Right lobe of liver (tissue), 6 donors: ENCODE data around the gene TNNT3. TPM values are rescaled to one million over a fixed set of nuclear protein-coding genes. Genes with fewer than 3 reads are reported as not detected.

Experiments
- ATAC-seq, 4 donors: fragments of 200-7000 bp; cut with Tn5 transposase; one replicate each; pipeline ENCODE4 v1.9.1; 2020; ENCODE audit warnings: mild to moderate bottlenecking in 4 of 4, moderate library complexity in 4 of 4
- DNase-seq, 3 donors: peaks; one replicate each; pipeline ENCODE4 v3.0.0-alpha.2; 2020
- H3K27ac ChIP-seq, 3 donors: fragments of 200-600 bp; one replicate each; pipeline ENCODE4 v1.8.0; 2022
- H3K27me3 ChIP-seq, 2 donors: fragments of 200-600 bp; one replicate each; pipeline ENCODE4 v1.8.0; 2022
- H3K36me3 ChIP-seq, 4 donors: fragments of 200-600 bp; sonication (generic) in 1 of 4; one replicate each; pipeline versions ENCODE4 v1.5.1 to v1.8.0; 2017 to 2022; ENCODE audit warnings: control low read depth in 1 of 4
- H3K4me1 ChIP-seq, 4 donors: fragments of 200-600 bp; sonication (generic) in 1 of 4; one replicate each; pipeline versions ENCODE4 v1.5.1 to v1.8.0; 2017 to 2022; ENCODE audit warnings: control low read depth in 1 of 4
- H3K4me3 ChIP-seq, 3 donors: fragments of 200-600 bp; one replicate each; pipeline ENCODE4 v1.8.0; 2022
- H3K9me3 ChIP-seq, 4 donors: fragments of 200-600 bp; sonication (generic) in 1 of 4; one replicate each; pipeline versions ENCODE4 v1.5.1 to v1.8.0; 2017 to 2022; ENCODE audit warnings: control low read depth in 1 of 4
- POLR2A ChIP-seq: fragments of 450-650 bp; IDR thresholded peaks from one replicate; pipeline ENCODE4 v1.6.1; 2017; ENCODE audit warnings: antibody characterized with exemption, mild to moderate bottlenecking
- WGBS: methylation state at CpG from one replicate; pipeline ENCODE4 v1.1.6; 2018; ENCODE audit warnings: low coverage, low lambda C conversion rate; ENCODE audit not compliant: insufficient coverage; ENCODE audit errors: missing lambda C conversion rate; 5-methylcytosine and 5-hydroxymethylcytosine counted together
- intact Hi-C, 2 donors: fragments of 100-400 bp; cut with DNase I; formaldehyde crosslinking; loops; one replicate each; pipeline versions ENCODE4 v1.11.2 to v1.14.1; 2022
- total RNA-seq, 6 experiments: library from RNA; depleted of rRNA in 2 of 6; stranded (reverse); fragments of >200 nt in 2 of 6; fragmentation: NEBNext Ultra II Directional in 3 of 6; extraction: Animal tissue kit (Norgen Biotek cat#: 25700) in 3 of 6; gene quantifications; one replicate each; pipeline versions ENCODE4 v1.1.0 to v1.2.4, GENCODE V29; 2016 to 2023
- TF ChIP-seq, protein P1 (sequence below), 4 donors: fragments of 200-600 bp in 3 of 4; fragments of 450-650 bp in 1 of 4; IDR thresholded peaks; one replicate each; pipeline versions ENCODE4 v1.5.1 to v1.8.0; 2016 to 2022; ENCODE audit warnings: antibody characterized with exemption in 4 of 4, mild to moderate bottlenecking in 2 of 4
- donor health status: DM: no; HTN: yes; CAD: no.
- donor health status: DM: no; HTN: no; CAD: no.
- donor health status: DM: no; HTN: no; CAD: no.
- donor health status: DM: no; HTN: yes; CAD: no.
- donor health status: DM: no; HTN: yes; CAD: no.

TNNT3 gene
- total RNA-seq, 6 experiments from 2014 or later = 0.44 to 2.2 TPM; not detected in 4

DNA sequence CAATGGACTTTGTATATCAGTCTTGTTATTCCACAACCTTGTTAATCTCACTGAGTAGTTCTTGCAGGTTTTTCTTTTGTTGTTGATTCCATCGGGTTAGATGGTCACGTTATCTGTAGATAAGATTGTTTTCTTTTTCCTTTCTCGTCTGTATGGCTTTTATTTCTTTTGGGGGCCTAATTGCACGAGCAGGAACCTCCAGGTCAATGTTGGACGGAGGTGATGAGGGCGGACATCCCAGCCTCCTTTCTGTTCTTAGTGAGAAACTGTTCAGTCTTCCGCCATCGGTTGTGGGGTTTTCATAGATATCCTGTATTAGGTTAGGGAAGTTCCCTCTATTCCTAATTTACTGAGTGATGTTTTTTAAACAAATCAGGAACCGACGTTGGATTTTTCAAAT lies 23.0 kb upstream of the TNNT3 start:
- Histone ChIP-seq H3K4me1 (peaks cover 0 to 8% (median 0%) of the 10 kb centered on the region in 4 donors), H3K27ac (no peak overlapping the region), H3K36me3 (no peaks in the 10 kb centered on the region), H3K9me3 (no peaks in the 10 kb centered on the region), H3K4me3 (no peak overlapping the region), H3K27me3 (no peaks in the 10 kb centered on the region)
- 53% methylated on average over 10 of the region's 10 CpGs for WGBS
- ATAC-seq = no peak
- intact Hi-C loops = loop anchor here (5.0 to 10.0 kb wide), 2 partner anchors 46 to 48 kb away; partner anchors contain the start of gene MRPL23 (in 1 of the 2)
- TF ChIP-seq POLR2A = no peak
- TF ChIP-seq, protein P1, sequence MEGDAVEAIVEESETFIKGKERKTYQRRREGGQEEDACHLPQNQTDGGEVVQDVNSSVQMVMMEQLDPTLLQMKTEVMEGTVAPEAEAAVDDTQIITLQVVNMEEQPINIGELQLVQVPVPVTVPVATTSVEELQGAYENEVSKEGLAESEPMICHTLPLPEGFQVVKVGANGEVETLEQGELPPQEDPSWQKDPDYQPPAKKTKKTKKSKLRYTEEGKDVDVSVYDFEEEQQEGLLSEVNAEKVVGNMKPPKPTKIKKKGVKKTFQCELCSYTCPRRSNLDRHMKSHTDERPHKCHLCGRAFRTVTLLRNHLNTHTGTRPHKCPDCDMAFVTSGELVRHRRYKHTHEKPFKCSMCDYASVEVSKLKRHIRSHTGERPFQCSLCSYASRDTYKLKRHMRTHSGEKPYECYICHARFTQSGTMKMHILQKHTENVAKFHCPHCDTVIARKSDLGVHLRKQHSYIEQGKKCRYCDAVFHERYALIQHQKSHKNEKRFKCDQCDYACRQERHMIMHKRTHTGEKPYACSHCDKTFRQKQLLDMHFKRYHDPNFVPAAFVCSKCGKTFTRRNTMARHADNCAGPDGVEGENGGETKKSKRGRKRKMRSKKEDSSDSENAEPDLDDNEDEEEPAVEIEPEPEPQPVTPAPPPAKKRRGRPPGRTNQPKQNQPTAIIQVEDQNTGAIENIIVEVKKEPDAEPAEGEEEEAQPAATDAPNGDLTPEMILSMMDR (IDR thresholded peaks at IDR 0.05) = no peak
- DNase-seq = no peak

DNA sequence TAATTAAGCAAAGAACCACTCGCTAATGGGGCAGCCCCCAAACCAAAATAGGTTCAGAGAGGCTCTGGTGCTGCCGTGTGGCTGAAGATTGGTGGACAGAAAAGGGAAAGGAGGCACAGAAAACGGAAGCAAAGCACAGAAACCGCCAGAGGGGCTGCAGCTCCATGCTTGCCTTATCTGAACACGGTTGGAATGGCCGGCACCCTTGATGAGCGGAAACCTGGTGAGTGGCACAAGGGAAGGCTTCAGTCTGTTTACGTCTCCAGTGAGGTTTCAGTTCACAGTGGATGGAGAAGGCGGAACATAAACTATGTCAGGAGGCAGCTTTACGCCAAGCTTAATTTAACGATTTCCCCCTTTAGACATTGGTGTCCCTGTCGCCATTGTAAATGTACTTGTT lies 22.6 kb upstream of the TNNT3 start:
- 53% methylated on average over 11 of the region's 12 CpGs for WGBS
- no peak for TF ChIP-seq POLR2A
- TF ChIP-seq, protein P1 (IDR thresholded peaks at IDR 0.05) = no peak
- H3K4me1 ChIP-seq = peaks cover 0 to 8% (median 0%) of the 10 kb centered on the region in 4 donors
- H3K27me3 ChIP-seq = no peaks in the 10 kb centered on the region
- H3K4me3 ChIP-seq = no peak overlapping the region
- no peak overlapping the region for H3K27ac ChIP-seq
- no peaks in the 10 kb centered on the region for H3K36me3 ChIP-seq
- intact Hi-C loops = loop anchor here (5.0 to 10.0 kb wide), 2 partner anchors 45 to 48 kb away; partner anchors contain the start of gene MRPL23 (in 1 of the 2)
- no peaks in the 10 kb centered on the region for H3K9me3 ChIP-seq
- DNase-seq (no peak), ATAC-seq (no peak)

DNA sequence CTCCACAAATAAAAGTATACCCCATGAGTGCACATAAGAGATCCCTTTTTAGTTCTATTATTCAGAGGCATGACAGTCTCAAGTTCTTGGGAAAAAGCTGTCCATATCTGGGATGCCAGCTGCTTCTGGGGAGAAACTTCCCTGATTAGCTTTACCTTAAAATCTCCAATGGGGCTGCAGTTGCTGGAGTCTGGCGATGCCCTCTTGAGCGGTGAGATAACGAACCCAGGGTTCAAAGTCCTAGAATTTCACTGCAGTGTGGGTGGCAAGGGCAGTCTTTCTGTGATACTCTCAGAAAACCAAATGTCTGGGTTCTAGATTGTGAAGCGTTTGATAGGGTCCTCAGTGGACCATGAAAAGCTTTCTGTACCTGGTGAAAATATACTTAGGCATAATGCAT lies 20.4 kb upstream of the TNNT3 start:
- DNase-seq (no peak), ATAC-seq (peak; percentile 75 to 92 (median 84))
- WGBS = 38% methylated on average over 4 of the region's 4 CpGs
- no peaks in the 10 kb centered on the region for H3K36me3 ChIP-seq
- H3K9me3 ChIP-seq = no peaks in the 10 kb centered on the region
- H3K4me1 ChIP-seq = peaks cover 0 to 8% (median 0%) of the 10 kb centered on the region in 4 donors
- TF ChIP-seq POLR2A = no peak
- TF ChIP-seq, protein P1 (IDR thresholded peaks at IDR 0.05) = no peak
- no peaks in the 10 kb centered on the region for H3K27me3 ChIP-seq
- H3K4me3 ChIP-seq = no peak overlapping the region
- H3K27ac ChIP-seq = no peak overlapping the region
- intact Hi-C loops = loop anchor here (5.0 to 10.0 kb wide), 2 partner anchors 43 to 46 kb away; partner anchors contain the start of gene MRPL23 (in 1 of the 2)

DNA sequence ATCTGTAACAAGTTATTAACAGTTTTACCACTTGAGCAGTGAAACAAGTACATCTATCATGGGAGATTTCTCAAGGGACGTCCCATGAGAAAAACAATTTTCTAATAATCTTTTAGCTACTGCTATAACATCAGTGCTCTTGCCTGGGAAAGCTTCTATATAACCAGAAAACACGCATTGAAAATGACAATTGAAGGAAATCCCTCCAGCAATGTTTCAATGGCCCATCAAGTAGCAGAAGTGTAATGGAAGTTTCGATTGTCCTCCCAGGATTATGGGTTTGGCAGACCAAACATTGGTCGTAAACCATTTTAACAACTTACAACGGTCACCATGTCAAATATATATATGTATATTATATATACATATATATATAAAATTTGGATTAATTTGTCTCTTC lies 19.8 kb upstream of the TNNT3 start:
- no peaks in the 10 kb centered on the region for H3K27me3 ChIP-seq
- intact Hi-C loops = loop anchor here (5.0 to 10.0 kb wide), 2 partner anchors 43 to 45 kb away; partner anchors contain the start of gene MRPL23 (in 1 of the 2)
- ATAC-seq = no peak
- no peaks in the 10 kb centered on the region for H3K9me3 ChIP-seq
- no peak for DNase-seq
- whole genome bisulfite sequencing = 84% methylated on average over 5 of the region's 5 CpGs
- TF ChIP-seq, protein P1 (IDR thresholded peaks at IDR 0.05) = no peak
- no peak for TF ChIP-seq POLR2A
- H3K27ac ChIP-seq = no peak overlapping the region
- H3K36me3 ChIP-seq = no peaks in the 10 kb centered on the region
- H3K4me1 ChIP-seq = peaks cover 0 to 8% (median 0%) of the 10 kb centered on the region in 4 donors
- H3K4me3 ChIP-seq = no peak overlapping the region
